ENCODE results near the gene B4GALNT2. TPM values are rescaled to one million over a fixed set of nuclear protein-coding genes. Genes with fewer than 3 reads are reported as not detected.

The B4GALNT2 gene
- total RNA-seq, 1 donor from 2014 or later: not detected

DNA sequence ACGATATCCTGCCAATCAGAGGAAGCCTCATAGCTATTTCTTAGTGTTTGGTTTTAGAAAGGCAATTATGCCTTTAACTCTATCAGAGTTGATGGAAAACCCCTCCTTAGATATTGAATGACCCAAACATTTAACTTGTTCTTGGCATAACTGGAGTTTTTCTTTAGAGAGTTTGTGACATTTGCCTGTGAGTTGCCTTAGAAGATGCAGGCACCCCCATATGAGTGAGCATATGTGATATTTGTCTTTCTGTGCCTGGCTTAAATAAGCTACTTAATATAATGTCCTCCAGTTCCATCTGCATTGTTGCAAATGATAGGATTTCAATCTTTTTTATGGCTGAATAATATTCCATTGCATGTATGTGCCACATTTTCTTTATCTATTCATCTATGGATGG lies 19.6 kb upstream of the B4GALNT2 start:
- intact Hi-C loops (cut with DNase I): no loop called here
- TF ChIP-seq, protein P1, sequence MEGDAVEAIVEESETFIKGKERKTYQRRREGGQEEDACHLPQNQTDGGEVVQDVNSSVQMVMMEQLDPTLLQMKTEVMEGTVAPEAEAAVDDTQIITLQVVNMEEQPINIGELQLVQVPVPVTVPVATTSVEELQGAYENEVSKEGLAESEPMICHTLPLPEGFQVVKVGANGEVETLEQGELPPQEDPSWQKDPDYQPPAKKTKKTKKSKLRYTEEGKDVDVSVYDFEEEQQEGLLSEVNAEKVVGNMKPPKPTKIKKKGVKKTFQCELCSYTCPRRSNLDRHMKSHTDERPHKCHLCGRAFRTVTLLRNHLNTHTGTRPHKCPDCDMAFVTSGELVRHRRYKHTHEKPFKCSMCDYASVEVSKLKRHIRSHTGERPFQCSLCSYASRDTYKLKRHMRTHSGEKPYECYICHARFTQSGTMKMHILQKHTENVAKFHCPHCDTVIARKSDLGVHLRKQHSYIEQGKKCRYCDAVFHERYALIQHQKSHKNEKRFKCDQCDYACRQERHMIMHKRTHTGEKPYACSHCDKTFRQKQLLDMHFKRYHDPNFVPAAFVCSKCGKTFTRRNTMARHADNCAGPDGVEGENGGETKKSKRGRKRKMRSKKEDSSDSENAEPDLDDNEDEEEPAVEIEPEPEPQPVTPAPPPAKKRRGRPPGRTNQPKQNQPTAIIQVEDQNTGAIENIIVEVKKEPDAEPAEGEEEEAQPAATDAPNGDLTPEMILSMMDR (IDR thresholded peaks at IDR 0.05): no peak

GRCh38 chr17:49114703-49115102 lies 17.9 kb upstream of the B4GALNT2 start:
- DNase-seq (ENCODE audit: low spot score in 2 of 2): no peak
- Histone ChIP-seq H3K4me3 (no peak overlapping the region), H3K36me3 (no peaks in the 10 kb centered on the region), H3K9me3 (no peaks in the 10 kb centered on the region), H3K4me1 (no peaks in the 10 kb centered on the region), H3K27me3 (no peaks in the 10 kb centered on the region), H3K27ac (no peak overlapping the region)
- intact Hi-C loops (cut with DNase I): no loop called here
- TF ChIP-seq, protein P1 (IDR thresholded peaks at IDR 0.05): no peak

More for the DNA sequence above, 19.6 kb upstream of the B4GALNT2 start:
- H3K4me1 ChIP-seq: no peaks in the 10 kb centered on the region
- no peaks in the 10 kb centered on the region for H3K9me3 ChIP-seq
- H3K4me3 ChIP-seq: no peak overlapping the region
- H3K36me3 ChIP-seq: no peaks in the 10 kb centered on the region
- no peak overlapping the region for H3K27ac ChIP-seq
- no peaks in the 10 kb centered on the region for H3K27me3 ChIP-seq
- no peak for DNase-seq (ENCODE audit: low spot score in 2 of 2)

- no peaks in the 10 kb centered on the region for H3K4me1 ChIP-seq
- TF ChIP-seq, protein P1 (IDR thresholded peaks at IDR 0.05): no peak
- DNase-seq (ENCODE audit: low spot score in 2 of 2): no peak
- no peaks in the 10 kb centered on the region for H3K36me3 ChIP-seq
- no peak overlapping the region for H3K27ac ChIP-seq
- no peak overlapping the region for H3K4me3 ChIP-seq
- H3K27me3 ChIP-seq: no peaks in the 10 kb centered on the region
- intact Hi-C loops (cut with DNase I): no loop called here
- H3K9me3 ChIP-seq: no peaks in the 10 kb centered on the region
Observed at GRCh38 chr17:49117587-49118230, 14.9 kb upstream of the B4GALNT2 start.

DNA sequence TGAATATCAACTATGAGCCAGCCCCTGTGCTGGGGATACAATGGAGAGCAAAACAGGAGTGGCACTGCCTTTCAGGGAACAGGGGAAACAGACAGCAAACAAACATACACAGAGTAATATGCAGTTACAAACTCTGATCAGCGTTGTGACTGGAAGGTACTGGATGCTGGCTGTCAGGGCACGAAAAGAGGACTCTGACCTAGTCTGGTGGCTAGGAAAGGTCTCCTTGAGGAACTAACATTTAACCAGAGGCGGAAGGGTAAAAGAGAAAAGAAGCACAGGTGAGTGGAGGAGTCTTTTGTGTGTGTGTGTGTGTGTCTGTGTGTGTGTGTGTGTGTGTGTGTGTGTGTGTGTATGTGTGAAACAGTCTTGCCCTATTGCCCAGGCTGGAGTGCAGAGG lies 12.4 kb upstream of the B4GALNT2 start:
- no peak for DNase-seq (ENCODE audit: low spot score in 2 of 2)
- Histone ChIP-seq H3K27ac (no peak overlapping the region), H3K4me1 (no peaks in the 10 kb centered on the region), H3K4me3 (no peak overlapping the region), H3K9me3 (no peaks in the 10 kb centered on the region), H3K27me3 (no peaks in the 10 kb centered on the region), H3K36me3 (no peaks in the 10 kb centered on the region)
- TF ChIP-seq, protein P1 (IDR thresholded peaks at IDR 0.05): no peak
- intact Hi-C loops (cut with DNase I): no loop called here

DNA sequence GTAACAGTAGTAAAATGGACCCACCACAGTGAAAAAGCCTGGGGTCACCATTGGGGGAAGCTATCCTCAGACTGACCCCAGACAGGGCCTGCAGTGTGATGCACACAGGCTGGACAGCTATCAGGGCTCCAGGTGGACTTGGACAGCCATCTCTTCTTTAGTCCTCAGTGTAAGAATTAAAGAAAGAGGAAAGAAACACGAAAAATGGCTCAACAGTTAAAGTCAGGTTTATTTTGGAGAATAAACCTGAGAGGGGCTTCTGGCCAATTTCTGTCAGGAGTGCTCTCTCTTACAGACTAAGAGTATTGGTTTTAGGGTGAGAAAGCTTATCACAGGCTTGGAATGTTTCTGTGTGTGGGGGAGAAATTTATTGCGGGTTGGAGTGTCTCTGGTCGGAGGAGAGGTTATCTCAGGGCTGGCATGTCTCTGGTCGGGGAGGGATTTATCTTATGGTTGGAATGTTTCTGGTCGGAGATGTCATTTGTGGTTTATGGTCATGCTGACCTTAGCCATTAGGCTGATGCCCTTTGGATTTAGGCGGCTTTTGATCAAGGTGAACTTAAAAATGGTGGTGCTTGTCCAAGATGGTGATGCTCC lies 10.8 kb upstream of the B4GALNT2 start:
- H3K27ac ChIP-seq: no peak overlapping the region
- TF ChIP-seq, protein P1 (IDR thresholded peaks at IDR 0.05): no peak
- H3K27me3 ChIP-seq: no peaks in the 10 kb centered on the region
- H3K4me3 ChIP-seq: no peak overlapping the region
- H3K9me3 ChIP-seq: no peaks in the 10 kb centered on the region
- intact Hi-C loops (cut with DNase I): no loop called here
- no peak for DNase-seq (ENCODE audit: low spot score in 2 of 2)
- no peaks in the 10 kb centered on the region for H3K4me1 ChIP-seq
- no peaks in the 10 kb centered on the region for H3K36me3 ChIP-seq

All from ascending aorta (tissue), 2 donors.